Keratinocyte (primary cell): ENCODE results near the gene GSTA1.

Experiments used
- EZH2 ChIP-seq: IDR thresholded peaks from one replicate; pipeline ENCODE4 v1.6.1; 2012; ENCODE audit warnings: inconsistent platforms, mild to moderate bottlenecking, low read length, moderate library complexity
- TF ChIP-seq, protein P1 (sequence below), 3 experiments: IDR thresholded peaks in 1 of 3; conservative IDR thresholded peaks in 1 of 3; optimal IDR thresholded peaks in 1 of 3; 2 replicates in 2 of 3; 3 replicates in 1 of 3; pipeline versions ENCODE3 to v1.5.1; 2011; ENCODE audit warnings: low read length in 3 of 3, mild to moderate bottlenecking in 3 of 3, moderate library complexity in 2 of 3, control low read depth in 1 of 3, inconsistent platforms in 1 of 3; ENCODE audit not compliant: insufficient read depth in 2 of 3; ENCODE audit errors: extremely low read depth in 1 of 3

DNA sequence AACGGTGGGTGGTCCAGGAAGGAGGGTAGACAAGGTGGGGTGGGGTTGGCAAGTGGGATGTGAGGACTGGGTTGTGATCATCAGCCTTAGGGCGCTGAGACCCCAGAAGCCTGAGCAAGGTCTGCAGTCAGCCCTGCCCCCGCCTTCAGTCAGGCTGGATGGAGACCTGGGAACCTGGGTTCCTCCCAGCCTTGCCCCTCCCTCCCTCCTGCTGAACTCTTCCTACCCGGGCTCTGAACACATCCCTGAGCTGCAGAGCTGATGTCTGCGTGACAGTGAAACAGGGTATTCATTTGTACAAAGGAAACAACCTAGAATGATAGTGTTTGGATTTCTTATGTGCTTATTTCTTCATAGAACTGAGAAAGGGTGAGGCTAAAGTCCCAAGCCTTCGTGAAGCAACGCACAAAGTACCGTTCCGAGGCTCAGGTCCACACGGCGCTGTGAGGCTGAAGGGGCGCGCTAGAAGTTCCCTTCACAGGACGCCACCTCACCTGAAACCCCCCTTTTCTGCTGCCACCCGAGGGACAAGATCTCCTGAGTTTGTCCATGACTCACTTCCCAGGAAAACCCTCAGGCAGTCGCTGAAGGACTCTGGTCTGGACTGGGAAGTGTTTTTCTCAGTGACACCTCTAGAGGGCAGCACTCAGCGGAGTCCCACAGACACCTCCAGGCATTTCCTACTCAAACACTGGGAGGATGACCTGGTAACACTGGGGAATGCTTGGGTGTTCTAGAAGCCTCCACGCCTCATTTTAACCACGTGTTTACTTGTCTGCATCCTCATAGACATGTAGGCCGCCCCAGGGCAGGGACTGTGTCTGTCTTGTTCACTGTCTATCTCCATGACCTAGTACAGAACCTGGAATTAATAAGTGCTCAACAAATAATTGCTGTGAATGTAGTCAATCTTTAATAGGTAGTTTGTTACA lies 35.8 kb upstream of the GSTA1 start:
- TF ChIP-seq, protein P1, sequence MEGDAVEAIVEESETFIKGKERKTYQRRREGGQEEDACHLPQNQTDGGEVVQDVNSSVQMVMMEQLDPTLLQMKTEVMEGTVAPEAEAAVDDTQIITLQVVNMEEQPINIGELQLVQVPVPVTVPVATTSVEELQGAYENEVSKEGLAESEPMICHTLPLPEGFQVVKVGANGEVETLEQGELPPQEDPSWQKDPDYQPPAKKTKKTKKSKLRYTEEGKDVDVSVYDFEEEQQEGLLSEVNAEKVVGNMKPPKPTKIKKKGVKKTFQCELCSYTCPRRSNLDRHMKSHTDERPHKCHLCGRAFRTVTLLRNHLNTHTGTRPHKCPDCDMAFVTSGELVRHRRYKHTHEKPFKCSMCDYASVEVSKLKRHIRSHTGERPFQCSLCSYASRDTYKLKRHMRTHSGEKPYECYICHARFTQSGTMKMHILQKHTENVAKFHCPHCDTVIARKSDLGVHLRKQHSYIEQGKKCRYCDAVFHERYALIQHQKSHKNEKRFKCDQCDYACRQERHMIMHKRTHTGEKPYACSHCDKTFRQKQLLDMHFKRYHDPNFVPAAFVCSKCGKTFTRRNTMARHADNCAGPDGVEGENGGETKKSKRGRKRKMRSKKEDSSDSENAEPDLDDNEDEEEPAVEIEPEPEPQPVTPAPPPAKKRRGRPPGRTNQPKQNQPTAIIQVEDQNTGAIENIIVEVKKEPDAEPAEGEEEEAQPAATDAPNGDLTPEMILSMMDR (optimal IDR thresholded peaks at IDR 0.05 in 1 of 3, IDR thresholded peaks at IDR 0.05 in 1 of 3, conservative IDR thresholded peaks at IDR 0.05 in 1 of 3; ENCODE audit: extremely low read depth in 1 of 3, insufficient read depth in 2 of 3, low read length in 3 of 3): peak; percentile 55 to 71 (median 65)
- no peak for TF ChIP-seq EZH2
